HG02763 (cell line): Measurements from ENCODE around the gene ARHGEF4.
"Not testable (repeated sequence)": the region's sequence is repeated elsewhere in the genome, so short reads cannot be mapped to it uniquely, and the experiment has no call there.

Experiments used
- ATAC-seq: cut with Tn5 transposase; IDR thresholded peaks from one replicate; pipeline ENCODE4 v1.9.1; 2021; ENCODE audit warnings: mild to moderate bottlenecking, moderate library complexity; ENCODE audit not compliant: unreplicated experiment

ARHGEF4 gene

DNA sequence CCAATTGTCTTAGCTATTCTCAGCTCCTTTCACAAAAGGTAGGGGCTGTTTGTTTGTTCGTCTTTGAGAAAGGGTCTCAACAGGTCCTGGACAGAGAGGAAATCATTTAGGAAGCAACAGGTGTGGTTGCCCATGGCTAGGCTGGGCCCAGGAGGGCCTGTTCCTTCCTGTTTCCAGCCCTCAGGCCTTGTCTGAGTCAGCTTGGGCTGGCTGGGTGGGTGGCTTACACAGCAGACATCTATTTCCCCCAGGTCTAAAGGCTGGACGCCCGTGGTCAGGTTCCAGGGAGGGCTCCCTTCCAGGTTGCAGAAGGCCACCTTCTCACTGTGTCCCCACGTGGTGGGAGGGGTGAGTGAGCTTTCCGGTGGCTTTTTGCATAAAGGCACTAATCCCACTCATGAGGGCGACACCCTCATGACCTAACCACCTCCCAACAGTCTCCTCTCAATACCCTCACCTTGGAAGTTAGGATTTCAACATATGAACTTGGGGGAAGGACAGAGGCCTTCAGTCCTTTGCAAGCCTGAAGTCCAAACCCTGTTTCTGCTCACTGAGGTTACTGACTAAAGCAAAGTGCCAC is 45.5 kb downstream of the ARHGEF4 start:
- ATAC-seq, result no peak

DNA sequence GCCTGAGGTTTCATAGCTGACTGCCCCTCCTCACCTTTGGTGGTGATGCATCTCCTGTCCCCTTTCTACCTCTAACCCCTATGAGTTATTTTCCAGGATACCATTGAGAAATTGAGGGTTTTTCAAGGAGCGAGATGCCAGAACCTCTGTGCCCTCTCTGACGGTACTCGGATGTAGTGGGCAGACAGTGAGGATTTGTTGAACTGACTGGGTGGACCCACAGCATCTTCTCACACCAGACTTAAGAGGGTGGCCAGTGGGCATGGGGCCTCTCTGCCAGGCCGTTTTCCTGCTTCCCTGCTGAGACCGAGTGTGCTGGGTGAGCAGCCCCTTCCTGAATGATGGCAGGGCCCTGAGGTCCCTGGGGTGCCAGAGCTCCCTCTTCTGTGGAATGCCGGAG is 46.3 kb downstream of the ARHGEF4 start:
- no peak for ATAC-seq

DNA sequence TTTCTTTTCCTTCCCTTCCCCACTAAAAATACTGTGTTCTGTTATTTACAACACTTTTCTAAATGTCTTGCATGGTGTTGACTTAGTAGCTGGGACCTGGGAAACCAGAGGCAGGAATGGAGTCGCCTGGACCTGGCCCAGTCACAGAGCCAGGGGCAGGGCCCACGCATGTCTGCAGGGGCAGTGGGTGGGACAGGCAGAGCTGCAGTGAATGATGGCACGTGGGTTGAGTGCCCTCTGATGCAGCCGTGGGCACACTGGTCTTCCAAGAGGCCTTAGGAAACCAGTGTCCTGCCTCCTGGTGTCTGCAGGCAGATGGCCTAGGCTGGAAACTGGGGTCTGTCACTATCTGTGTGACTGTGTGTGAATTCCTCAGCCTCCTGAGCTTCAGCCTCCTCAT is 46.8 kb downstream of the ARHGEF4 start:
- no peak for ATAC-seq

DNA sequence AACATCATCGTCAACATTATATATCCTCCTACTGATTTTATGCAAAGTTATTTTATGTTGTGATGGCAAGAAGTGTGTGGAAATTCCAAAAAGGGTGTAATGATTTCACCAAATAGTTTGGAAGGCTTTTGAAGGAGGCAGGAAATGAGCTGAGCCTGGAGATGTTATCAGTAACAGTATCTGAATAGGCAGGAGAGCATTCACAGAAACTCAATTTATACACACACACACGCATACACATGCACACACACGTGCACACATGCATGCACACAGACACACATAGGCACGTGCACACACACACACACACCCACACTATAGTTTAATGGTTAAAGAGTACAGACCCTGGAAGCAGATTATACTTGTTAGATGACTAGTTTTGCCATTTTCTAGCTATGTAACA is 47.3 kb downstream of the ARHGEF4 start:
- no peak for ATAC-seq

DNA sequence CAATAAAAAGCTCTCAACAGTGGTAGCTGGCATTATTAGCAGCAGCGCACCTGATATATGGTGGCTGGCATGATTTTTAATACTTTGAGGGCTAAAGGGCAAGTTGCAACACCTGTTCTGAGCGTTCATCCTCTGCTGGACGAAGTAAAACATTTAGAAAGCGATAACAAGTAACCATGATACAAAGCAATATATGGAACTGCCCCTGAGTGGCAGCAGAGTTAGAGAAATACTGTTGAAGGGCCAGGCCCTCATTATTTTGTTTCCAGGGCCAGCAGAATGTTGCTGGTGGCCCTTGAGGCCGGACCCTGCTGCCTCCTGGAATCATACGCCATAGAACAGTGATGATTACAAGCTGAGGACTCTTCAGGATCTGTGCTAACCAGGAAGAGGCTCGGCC is 47.8 kb downstream of the ARHGEF4 start:
- ATAC-seq, result no peak

DNA sequence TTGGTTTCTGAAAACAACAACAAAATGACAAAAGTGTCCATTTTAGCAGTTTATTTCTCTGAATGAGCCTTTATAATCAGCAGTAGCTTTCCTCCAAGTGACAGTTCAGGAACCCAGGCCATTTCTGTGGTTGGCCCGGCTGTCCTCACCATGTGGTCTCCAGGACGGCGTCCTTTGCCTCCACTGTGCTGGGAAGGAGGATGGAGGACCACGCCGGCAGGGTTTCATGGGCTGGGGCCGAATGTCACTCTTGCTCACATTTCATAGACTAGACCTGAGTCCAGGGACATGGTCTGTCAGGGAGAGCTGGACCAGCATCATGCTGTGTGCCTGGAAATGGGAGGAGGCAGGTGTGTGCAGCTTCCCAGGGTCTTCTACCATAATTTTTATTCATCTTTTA is 50.9 kb downstream of the ARHGEF4 start:
- ATAC-seq, result no peak

DNA sequence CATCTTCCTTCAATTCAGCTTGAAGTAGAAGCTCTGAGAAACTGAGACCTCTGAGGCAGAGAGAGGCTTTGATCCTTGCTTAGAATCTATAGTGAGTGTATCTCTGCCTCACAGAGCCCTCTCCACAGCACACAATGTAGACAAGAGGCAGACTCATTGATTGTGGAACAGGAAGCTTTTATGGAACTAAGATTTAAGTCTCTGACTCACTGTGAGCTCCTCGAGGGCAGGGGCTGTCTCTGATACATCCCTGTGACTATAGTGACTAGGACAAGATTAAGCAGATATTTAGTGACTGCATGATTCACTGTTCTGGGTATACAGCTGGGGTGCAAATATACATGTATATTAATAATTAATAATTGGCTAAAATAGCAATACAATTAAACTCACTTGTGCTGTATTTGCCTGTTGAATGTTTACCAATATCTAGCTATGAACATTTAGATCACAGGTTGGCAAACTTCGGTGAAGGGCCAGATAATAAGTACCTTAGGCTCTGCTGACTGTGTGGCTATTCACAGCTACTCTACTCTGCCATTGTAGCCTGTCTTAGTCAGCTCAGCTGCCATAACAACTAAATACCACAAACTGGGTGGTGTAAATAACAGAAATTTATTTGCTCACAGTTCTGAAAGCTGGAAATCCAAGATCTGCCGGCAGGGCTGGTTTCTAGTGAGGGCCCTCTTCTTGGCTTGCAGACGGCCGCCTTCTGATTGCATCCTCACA is 54.4 kb downstream of the ARHGEF4 start:
- no peak for ATAC-seq

DNA sequence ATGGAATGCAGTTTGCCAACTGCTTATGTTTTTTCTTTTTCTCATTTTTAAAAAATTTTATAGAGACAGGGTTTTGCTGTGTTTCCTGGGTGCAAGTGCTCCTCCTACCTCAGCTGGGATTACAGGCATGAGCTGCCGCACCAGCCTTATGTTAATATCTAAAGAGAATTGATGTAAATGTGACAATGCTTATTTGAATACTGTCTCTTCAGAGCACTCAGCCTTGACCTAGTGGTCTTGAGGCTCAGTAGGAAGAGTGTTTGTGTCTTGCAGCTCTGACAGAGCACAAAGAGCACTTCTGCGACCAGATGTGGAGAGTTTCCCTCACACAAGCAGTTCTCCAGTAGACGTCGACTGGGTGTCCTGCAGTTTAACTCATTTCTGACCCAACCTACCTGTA is 55.3 kb downstream of the ARHGEF4 start:
- ATAC-seq, result no peak

DNA sequence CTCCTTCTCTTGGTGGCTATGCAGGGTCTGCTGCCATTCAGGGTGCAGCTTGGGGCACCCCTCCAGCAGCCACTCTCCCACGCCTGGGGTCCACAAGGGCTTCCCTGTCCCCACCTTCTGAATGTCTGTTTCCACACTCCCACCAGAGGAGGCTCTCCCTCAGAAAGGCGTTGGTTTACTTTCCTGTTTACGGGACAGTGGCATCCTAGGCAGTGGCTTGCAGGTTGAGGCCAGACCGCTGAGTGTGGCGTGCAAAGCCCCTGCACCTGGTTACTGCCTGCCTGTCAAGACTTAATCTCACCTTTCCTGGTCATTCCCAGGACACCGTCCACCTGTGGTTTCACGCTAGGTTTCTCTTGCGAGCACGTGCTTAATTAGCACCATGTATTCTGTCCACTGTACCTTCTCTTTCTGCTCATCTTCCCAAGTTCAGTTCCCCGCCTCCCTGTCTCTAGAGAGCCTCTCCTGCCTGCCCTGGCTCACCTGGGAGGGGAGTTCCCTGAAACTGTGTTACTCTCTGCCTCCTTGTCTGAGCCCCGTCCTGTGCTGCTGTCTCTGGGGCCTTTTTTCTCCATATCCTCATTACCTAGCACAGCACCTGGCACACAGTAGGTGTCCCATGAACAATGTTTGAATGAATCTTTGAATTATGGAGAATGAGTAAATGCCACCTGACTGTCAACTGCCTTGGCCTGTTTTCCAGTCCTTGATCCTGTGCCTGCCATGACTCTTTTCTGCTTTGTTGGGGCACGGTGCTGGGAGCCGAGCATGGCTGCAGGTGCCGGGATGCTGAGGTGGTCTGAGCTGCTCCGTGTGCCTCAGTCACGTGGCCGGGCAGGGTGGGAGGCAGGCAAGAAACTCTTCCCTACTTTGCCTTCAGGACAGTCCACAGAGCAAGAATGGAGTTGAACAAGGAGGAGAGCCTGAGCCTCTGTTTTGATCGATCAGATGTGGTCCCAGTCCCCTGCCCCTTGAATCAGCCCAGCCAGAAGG is 56.4 kb downstream of the ARHGEF4 start:
- ATAC-seq, result no peak

DNA sequence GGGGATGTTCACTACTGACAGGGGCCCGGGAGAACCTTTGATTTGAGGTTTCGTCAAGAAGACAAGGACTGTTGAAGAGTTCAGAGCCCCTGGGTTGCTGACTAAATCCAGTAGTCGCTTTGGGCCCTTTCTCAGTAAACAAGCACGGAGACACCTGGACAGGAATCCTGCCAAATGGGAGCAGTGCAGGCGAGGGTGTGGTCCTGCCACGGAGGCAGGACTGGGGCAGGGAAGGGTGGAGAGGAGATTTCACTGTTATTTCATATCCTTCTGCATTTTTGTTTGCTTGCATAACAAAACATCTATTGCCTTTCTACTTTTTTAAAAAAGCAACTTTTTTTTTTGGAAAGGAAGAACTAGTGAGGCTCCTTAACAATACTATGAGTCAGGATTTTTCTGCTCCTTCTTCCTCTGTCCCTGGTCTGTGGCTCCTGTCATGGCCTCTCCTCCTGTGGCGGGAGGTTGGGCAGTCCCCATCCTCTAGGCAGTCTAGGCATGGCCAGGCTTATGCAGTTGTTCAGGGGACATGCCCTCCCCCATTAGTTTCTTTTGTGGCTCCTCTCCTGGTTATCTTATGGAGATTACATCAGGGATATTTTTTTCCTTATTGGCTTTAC is 57.7 kb downstream of the ARHGEF4 start:
- ATAC-seq, result no peak

DNA sequence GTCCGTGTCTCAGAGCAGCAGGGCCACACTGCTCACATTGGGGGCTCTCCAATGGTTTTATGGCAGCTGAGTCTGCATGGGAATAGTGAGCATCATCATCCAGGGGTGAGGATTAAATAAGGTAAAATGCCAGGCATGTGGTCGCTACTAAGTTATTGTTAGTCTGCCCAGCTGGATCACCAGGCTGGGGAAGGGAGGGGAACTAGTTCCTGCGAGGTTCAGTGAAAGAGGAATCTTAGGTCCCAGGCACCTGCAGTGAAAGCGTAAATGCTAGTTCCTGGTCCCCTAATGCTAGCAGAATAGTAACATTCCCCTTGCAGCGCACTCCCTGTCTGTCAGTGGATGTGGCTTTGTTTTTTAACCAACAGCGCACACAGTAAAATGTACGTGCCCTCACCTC is 60.1 kb downstream of the ARHGEF4 start:
- ATAC-seq, result no peak

DNA sequence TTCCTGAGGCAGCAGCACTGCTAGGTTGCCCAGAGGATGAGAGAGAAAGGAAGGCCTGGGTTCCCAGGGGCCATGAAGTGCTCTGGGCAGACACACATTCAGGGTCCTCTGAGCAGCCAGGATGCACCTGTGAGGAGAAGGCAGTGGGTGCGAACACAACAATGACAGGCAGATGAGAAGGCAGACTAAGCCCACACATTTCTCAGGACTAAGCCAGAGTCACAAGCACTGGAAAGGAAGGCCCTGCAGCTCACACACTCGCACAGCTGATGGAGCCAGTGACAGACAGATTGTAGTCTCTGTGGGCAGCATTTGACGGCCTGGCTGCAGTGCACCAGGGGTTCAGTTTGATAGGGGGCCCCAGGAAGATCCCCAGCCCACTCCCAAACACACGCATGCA is 61.8 kb downstream of the ARHGEF4 start:
- ATAC-seq, result no peak

DNA sequence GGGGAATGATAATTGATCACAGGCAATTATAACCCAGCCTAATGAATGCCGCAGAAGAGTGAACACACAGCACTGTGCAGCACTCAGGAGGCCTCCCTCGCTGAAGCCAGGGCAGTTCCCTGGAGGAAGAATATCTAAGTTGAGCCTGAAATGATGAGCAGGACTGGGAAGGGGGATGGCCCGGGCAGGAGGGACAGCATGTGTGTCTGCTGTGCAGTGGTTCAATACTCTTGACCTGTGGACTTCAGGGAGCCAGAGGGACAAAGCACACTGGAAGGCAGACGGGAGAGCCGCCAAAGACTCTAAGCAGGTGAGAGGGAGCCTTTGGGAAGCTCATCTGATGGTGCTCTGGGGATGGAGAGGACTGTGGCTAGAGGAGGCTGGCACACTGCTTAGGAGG is 62.6 kb downstream of the ARHGEF4 start:
- ATAC-seq, result no peak

DNA sequence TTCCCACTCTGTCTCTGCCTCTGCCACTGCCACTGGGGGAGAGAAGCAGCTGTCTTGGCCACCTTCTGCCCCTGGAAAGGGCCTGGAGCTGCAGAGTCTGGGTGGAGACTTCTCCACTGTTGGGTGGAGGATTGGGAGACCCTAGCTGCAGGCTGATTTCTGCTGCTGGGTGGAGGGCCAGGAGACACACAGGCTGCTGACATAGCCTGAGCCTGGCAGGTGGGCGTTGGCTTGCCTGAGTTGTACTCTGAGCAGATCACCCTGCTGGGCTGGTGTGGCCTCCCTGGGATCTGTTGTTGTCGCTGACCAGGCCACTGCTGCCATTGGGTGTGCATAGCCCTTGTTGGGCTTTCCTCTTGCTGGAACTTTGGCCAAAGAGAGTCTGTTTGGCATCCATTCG is 64.3 kb downstream of the ARHGEF4 start:
- no peak for ATAC-seq

DNA sequence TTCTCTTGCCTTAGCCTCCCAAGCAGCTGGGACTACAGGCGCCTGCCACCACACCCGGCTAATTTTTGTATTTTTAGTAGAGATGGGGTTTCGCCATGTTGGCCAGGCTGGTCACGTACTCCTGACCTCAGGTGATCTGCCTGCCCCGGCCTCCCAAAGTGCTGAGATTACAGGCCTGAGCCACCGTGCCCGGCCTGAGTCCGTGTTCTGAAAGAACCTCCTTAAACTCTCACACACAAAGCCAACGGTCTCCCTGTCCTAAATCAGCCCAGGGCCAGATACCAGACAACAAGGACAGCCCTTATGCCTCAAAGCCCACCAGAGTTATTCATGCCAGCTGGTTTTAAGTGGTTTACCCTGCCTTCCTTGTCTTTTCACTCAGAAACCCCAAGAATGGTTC is 64.9 kb downstream of the ARHGEF4 start:
- ATAC-seq, result not testable (repeated sequence)

DNA sequence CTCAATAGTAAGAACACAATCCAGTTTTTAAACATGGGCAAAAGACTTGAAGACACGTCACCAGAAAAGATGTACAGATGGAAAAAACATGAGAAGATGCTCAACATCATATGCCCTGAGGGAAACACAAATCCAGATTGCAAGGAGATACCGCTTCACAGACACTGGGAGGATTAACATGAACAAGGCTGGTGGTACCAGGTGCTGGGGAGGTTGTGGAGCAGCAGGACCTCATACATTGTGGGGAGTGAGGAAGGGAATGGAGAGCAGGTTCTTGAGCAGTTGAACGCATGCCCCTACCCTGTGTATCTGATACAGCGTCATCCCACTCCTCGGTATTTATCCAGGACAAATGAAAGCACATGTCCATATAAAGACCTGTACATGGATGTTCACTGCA is 72.1 kb downstream of the ARHGEF4 start:
- no peak for ATAC-seq

DNA sequence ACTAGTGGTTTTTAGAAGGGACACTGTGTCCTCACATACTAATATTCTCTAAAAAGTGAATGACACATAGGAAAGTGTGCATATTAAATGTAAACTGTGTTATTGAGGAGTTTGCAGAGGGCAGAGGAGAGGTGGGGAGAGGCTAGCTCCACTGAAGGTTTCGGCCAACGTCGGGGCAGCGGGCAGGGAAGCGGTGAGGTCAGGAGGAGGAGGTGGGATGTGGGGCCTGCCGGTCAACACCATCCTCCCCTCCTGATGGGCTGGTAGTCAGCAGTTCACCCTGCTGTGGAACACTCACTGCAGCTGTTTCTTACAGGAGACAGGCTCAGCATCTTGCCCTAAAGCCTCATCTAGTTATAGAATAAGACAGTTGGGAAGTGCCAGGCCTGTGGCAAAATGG is 74.2 kb downstream of the ARHGEF4 start:
- ATAC-seq, result no peak

DNA sequence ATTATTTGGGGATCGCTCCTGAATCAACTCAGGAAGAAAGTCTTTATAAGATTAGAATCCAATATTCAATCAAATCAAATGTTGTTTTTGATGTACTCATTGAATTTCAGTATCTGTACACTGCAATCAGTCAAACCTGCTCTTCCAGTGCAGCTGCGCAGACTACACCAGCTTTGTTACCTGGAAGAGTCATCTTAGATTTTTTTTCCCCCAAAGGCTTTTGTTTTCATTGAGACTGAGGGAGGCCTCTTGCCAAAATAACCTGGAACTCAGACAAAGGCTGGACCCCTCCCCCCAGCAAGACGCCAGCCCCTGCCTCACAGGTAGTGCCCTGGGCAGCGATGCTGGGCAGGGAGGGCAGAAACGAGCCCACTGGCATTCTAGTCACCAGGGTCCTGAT is 74.8 kb downstream of the ARHGEF4 start:
- no peak for ATAC-seq

DNA sequence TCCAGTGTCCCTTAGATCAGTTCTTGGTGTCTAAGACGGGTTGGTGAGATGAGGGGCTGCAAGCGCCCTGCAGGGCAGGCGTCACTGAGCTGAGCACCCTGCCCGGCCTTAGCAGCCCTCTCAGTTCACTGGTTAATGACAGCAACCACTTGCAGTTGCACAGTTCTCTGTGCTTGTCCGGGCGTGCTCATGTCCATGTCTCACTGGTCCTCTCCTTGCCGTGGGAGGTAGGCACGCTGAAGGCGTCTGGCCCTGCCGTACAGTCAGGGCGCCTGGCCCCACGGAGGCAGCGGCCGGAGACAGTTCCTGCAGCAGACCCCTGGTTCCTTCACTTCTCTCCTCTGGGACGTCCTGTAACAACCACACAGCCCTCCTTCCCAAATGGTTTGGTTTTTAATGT is 75.3 kb downstream of the ARHGEF4 start:
- no peak for ATAC-seq

DNA sequence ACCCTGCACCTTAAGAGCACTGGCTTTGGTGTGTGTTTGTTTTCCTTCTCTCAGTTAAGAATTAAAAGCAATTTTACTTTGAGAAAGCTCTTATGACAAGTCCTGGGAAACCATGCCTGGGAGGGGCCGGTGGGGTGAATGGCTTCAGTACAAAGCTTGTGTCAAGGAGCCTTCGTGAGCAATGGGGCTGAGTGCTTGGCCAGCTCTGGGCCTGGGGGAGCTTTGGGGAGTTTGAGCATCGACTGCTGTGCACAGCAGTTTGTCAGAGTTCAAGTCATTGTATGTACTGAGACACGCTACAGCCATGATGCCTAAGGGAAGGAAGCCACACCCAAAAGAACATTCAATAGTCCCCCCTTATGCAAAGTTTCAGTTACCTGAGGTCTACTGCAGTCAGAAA is 75.8 kb downstream of the ARHGEF4 start:
- ATAC-seq, result no peak

DNA sequence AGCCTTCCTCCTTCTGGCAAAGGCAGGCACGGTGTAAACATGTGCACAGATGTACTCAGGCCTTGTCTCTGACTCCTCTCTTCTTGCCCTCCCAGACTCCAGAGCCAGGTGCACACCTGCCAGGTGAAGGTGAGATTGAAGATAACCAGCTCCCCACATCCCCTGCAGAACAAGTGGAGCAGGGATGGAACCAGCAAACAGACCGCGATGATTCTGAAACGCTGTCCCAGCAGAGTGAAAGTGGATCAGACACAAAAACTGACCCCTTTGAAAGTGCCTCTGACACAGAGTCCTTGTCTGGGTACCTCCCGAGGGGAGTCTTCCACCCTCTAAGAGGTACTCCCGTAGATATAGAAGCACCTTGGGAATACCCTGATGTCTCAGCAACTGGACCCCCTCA is 77.2 kb downstream of the ARHGEF4 start:
- ATAC-seq, result no peak
